K562 (cell line): ENCODE measurements around the gene PAFAH1B1. TPM values are rescaled to one million over a fixed set of nuclear protein-coding genes. Genes with fewer than 3 reads are reported as not detected.

Source experiments
- FOSL1 ChIP-seq: fragments of 200-800 bp; sonication (Bioruptor generic); conservative IDR thresholded peaks from 2 replicates; pipeline ENCODE4 v1.6.1; 2016; ENCODE audit warnings: missing genetic modification characterization, missing compliant biosample characterization
- MLLT1 ChIP-seq, 2 experiments: fragments of 450-650 bp; IDR thresholded peaks; 2 replicates each; pipeline ENCODE4 v1.6.1; 2016
- NEUROD1 ChIP-seq: fragments of 150-350 bp; IDR thresholded peaks from 2 replicates; pipeline ENCODE4 v1.6.1; 2014; ENCODE audit warnings: borderline replicate concordance, low read length, low read depth; ENCODE audit not compliant: partially characterized antibody
- PBX2 ChIP-seq, 2 experiments: IDR thresholded peaks in 1 of 2; conservative IDR thresholded peaks in 1 of 2; 2 replicates each; pipeline ENCODE4 v1.6.1; 2016; ENCODE audit warnings: low read depth in 2 of 2, mild to moderate bottlenecking in 1 of 2, missing compliant biosample characterization in 1 of 2, missing genetic modification characterization in 1 of 2, moderate library complexity in 1 of 2
- RBM25 ChIP-seq: fragments of 200-400 bp; formaldehyde crosslinking; IDR thresholded peaks from 2 replicates; pipeline ENCODE4 v1.6.1; 2018; ENCODE audit warnings: low read length, low read depth, moderate library complexity; ENCODE audit not compliant: severe bottlenecking
- RERE ChIP-seq: sonication (generic); formaldehyde crosslinking; IDR thresholded peaks from 2 replicates; pipeline ENCODE4 v1.8.0; 2023; ENCODE audit warnings: missing genetic modification reagents, mild to moderate bottlenecking, borderline replicate concordance
- SMAD2 ChIP-seq: fragments of 150-350 bp; IDR thresholded peaks from 2 replicates; pipeline ENCODE4 v1.6.1; 2014; ENCODE audit warnings: low read depth, mild to moderate bottlenecking, low read length
- SMARCC2 ChIP-seq: fragments of 450-650 bp; IDR thresholded peaks from 2 replicates; pipeline ENCODE4 v1.6.1; 2017; ENCODE audit warnings: antibody characterized with exemption, moderate library complexity, mild to moderate bottlenecking, low read depth
- TCF7 ChIP-seq: sonication (generic); IDR thresholded peaks from 2 replicates; pipeline ENCODE4 v1.6.1; 2016; ENCODE audit warnings: antibody characterized with exemption, borderline replicate concordance
- USF2 ChIP-seq: sonication (generic); formaldehyde crosslinking; IDR thresholded peaks from 2 replicates; pipeline ENCODE4 v1.5.0; 2020; ENCODE audit warnings: missing genetic modification reagents
- ZBED1 ChIP-seq: IDR thresholded peaks from 2 replicates; pipeline ENCODE4 v1.6.1; 2014
- ZNF398 ChIP-seq: fragments of 250-450 bp; sonication (Bioruptor Pico); IDR thresholded peaks from 2 replicates; pipeline ENCODE4 v1.8.0; 2021; ENCODE audit warnings: moderate library complexity, mild to moderate bottlenecking, inconsistent platforms
- ZNF445 ChIP-seq: fragments of 250-450 bp; sonication (Bioruptor Pico); IDR thresholded peaks from 2 replicates; pipeline ENCODE4 v1.4.0; 2020; ENCODE audit warnings: low read depth, mild to moderate bottlenecking, moderate library complexity
- polyA plus RNA-seq, 8 experiments: library from polyadenylated mRNA; depleted of rRNA in 4 of 8; stranded (reverse) in 5 of 8; unstranded in 3 of 8; fragments of >200 nt; fragmentation: Nextera tagmentation in 2 of 8; fragmentation: Illumina TruSeq in 1 of 8; extraction: Ambion mirVana in 2 of 8; extraction: Trizol in 1 of 8; gene quantifications; 2 replicates each; pipeline versions ENCODE4 v1.2.1 to v1.2.3, GENCODE V29; 2011 to 2014; ENCODE audit warnings: inconsistent platforms in 1 of 8, missing spikeins in 1 of 8
- total RNA-seq, 7 experiments: library from RNA; depleted of rRNA in 6 of 7; stranded (reverse); fragments of >200 nt in 6 of 7; fragmentation: Illumina TruSeq in 2 of 7; extraction: Trizol in 2 of 7; gene quantifications; 2 replicates each; pipeline versions ENCODE4 v1.2.1 to v1.2.3, GENCODE V29; 2011 to 2021; ENCODE audit warnings: low replicate concordance in 1 of 7

Gene PAFAH1B1
- total and polyA plus RNA-seq, 9 of the 15 experiments (the other 6 are each of a cell fraction or from before 2014, with no cell fraction given) = 23.3 to 66.4 (median 40.2) TPM

GRCh38 chr17:2592971-2593820 is at the start of gene PAFAH1B1 (continued):
- no peak for TF ChIP-seq RERE
- TF ChIP-seq ZNF445 (CRISPR knock-in tag) = no peak
- TF ChIP-seq ZNF398 (CRISPR knock-in tag) = no peak
- TF ChIP-seq SMAD2 = no peak
- TF ChIP-seq TCF7 = no peak
- TF ChIP-seq SMARCC2 = no peak
- TF ChIP-seq ZBED1 = no peak
- no peak for TF ChIP-seq NEUROD1
- peak; percentile 16; the same call in 1 of the 2 replicates for TF ChIP-seq FOSL1 (tag)
- TF ChIP-seq MLLT1 (IDR thresholded peaks at IDR 0.05) = no peak
- TF ChIP-seq RBM25 = no peak
- no peak for TF ChIP-seq PBX2 (CRISPR knock-in tag; IDR thresholded peaks at IDR 0.05; ENCODE audit: low read depth)
- TF ChIP-seq PBX2 (tag; conservative IDR thresholded peaks at IDR 0.05; ENCODE audit: low read depth) = no peak
- TF ChIP-seq USF2 = no peak
